GDM1 (cell line): ENCODE data around the gene CDCA8.
A peak's percentile ranks its signal among the peaks of the same experiment; 100 is the strongest.

Source experiments
- DNase-seq: peaks from one replicate; lab custom pipeline; 2025; lab: John Stamatoyannopoulos, UW

Gene CDCA8

DNA sequence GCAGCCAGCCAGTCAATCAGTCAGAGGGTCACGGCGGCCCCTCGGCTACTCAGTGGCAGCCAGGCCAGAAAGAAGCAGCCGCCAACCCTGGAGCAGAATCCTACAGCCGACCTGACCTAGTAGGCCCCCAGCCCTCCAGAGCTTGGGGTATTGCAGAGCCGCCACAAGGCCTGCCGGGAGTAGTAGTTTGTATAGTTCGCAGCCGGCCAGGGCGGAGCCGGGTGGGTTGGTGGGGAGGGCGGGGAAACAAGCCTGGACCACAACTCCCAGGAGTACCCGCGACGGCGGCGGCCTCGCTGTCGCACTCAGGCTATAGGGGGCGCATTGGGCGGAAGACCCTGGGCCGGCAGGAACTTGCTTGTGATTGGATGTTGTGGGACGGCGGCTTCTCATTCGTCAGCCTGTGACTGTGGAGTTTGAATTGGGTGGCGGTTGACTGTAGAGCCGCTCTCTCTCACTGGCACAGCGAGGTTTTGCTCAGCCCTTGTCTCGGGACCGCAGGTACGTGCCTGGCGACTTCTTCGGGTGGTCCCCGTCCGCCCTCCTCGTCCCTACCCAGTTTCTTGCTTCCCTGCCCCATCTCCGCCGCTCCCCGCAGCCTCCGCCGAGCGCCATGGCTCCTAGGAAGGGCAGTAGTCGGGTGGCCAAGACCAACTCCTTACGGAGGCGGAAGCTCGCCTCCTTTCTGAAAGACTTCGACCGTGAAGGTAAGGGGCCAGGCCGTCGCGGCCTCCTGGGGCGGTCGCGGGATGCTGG, at the start of gene CDCA8:
CDCA8 (plus strand) TSS at position 439 of the 756 bp plus-strand sequence; CDS start at position 614, 175 bp downstream.
- peak; percentile 95 for DNase-seq

- no peak for DNase-seq
Measured at GRCh38 chr1:37647281-37647680, 45.0 kb upstream of the CDCA8 start.

- no peak for DNase-seq
Measured at GRCh38 chr1:37650173-37650572, 42.1 kb upstream of the CDCA8 start.

DNA sequence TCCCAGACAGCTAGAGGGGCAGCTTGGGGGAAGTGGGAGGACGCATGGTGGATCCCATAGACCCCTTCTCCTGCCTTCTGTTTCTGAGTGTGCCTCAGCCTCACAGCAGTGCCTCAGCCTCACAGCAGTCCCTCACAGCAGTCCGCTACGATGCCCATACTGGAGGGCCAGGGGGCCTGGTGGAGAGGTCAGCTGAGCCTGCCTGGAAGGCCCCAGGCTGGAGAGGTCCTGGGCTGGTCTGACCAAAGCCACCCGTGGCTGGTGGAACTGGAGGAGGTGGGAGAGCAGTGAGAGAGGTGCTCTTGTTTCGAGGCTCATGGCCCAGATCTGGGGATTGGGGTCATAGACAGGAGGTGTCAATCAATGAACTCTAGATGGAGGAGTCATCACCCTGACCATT, 41.6 kb upstream of the CDCA8 start:
- DNase-seq: no peak

DNA sequence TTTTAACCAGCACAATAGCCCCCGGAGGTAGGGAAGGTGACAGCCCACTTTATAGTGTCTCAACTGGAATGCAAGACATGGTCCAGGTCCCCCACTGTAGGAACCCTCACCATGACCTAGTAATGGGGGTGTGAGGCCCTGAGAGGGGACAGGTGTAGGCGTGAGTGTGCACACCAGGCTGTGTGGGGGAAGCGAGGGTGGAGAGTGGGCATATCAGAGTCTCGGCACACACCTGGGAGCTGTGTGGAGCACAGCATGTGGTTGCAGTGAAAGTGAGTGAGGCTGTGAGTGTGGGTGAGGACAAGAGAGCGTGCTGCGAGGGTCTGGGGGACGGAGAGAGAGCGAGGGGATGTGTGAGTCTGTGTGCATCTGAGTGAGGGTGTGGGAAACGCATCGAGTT, 40.5 kb upstream of the CDCA8 start:
- DNase-seq: no peak

DNA sequence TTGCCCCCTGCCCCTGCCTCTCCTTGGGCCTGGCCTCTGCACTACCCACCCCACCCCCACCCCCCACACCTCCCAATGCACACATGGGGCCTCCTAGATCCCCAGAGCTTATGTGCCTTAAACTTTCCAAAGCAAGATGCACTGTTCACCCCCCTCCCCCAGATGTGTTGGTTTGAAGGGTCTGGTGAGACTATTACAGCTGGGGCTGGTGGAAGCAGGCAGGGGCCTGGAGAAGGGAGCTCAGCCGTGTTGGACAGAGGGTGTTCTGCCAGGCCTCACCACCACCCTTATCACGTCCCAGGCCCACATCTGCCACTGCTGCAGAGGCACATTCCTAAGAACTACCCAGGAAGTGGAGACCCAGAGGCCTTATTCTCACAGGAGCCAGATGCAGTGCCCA, 39.3 kb upstream of the CDCA8 start:
- DNase-seq: no peak

- no peak for DNase-seq
Measured at GRCh38 chr1:37653906-37654305, 38.4 kb upstream of the CDCA8 start.

- DNase-seq: no peak
Measured at GRCh38 chr1:37655274-37655673, 37.0 kb upstream of the CDCA8 start.

- no peak for DNase-seq
Measured at GRCh38 chr1:37656026-37656425, 36.3 kb upstream of the CDCA8 start.

DNA sequence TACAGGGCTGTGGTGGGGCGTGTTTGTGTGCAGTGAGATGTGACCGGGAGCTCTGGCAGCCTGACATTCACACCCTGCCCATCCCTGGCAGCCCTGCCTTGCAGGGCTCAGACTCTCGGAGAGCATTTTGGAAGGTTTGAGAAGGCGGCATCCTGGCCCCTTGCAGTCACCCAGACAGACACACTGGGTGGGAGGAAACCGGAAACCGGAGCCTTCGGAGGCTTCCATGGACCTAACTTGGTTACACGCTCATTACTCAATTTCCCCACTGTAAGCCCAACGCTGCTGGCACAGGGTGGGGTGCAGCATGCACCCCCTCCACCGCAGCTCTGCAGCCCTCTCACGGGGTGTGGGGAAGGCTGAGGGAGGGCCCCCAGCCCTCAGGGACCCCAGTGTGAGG, 35.4 kb upstream of the CDCA8 start:
- no peak for DNase-seq

DNA sequence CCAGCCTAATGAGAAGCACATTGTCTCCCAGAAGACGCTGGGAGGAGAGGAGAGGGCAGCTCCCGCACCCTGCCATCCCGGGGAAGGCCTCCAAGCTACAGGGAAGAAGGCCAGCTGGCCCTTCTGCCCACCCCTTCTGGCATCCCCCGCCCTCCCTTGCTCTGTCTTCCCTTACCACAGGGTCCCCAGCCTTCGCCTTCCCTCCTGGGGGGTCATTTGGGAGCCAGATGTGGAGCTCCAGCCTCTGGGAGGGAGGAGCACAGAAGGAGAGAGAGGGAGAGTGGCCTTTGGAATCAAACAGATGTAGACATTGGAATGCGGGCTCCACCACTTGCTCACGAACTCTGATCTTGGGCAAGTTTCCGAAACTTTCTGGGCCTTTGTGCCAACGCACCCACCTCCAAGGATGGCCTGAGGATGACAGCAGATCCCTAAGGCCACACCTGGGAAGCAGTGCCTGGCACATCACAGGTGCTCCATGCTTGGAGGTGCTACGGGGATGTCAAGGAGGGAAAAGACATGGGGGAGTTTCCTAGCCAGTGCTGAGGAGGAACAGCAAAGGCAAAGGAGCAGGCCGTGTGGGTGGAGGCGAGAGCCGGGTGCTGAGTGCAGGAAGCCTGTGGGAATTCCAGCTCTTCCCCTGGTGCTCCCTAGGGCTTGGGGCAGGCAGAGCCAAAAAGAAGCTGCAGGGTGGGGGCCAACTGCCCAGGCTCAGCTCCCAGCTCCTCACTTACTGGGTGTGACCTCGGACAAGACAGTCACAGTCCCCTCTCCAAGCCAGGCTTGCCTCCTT, 34.5 kb upstream of the CDCA8 start:
- no peak for DNase-seq

DNA sequence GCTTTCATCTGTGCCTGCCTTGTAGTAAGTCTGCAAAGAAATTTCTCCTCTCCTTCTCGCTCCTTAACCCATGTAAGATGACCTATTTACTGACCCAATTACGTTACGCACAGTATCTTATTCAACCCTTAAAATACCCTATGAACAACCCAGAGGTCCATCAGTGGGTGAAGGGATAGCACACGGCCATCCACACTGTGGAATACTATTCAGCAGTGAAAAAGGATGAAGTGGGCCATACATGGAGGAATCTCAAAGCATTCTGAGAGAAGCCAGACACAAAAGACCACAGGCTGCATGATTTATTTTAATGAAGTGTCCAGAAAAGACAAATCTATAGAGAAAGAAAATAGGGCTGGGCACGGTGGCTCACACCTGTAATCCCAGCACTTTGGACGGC, 33.8 kb upstream of the CDCA8 start:
- no peak for DNase-seq

- DNase-seq: no peak
Measured at GRCh38 chr1:37660664-37661063, 31.7 kb upstream of the CDCA8 start.

DNA sequence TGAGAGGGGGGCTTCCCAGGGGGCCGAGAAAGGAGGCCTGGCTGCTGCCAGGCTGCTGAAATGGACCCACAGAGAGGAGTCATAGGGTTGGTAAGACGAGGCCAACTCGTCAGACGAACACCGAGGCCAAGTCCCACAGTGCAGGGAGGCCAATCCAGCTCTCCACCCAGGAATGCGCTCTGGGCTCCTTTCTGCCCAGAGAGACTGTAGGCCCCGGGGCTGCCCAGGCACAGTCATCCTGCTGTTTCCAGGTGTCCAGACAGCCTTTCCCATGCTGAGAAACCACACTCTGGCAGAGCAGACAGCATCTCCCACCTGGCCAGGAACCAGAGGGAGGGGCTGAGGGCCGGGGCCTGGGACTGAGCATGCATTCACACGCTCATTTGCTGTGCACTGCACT, 30.9 kb upstream of the CDCA8 start:
- DNase-seq: no peak

GRCh38 chr1:37662031-37662755, 30.1 kb upstream of the CDCA8 start:
- no peak for DNase-seq

DNA sequence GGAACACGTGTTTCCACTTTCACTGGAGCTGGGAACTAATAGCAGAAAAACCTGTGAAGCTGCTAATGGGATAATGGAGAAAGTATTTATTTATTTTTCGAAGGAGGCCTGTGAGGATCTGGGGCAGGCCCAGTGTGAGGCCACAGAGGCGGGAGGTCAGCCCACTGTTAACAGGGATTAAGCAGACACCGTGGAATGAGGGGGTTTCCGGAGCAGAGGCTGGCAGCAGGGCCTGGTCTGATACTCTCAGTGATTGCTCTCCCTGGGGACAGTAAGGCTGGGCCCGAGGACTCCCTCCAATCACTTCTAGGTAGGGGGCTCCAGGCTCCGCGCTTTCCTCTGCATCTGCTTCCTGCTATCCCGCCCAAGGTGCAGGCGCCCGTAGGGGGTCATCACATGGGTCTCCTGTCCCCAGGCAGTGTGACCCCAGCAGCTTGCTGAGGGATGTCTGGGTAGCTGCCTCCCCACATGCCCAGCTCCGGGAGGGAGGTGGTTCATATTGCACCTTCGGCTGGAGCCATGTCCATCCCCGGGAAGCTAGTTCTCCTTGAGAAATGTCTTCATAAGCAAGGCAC, 28.8 kb upstream of the CDCA8 start:
- DNase-seq: no peak

GRCh38 chr1:37666241-37666867, 26.0 kb upstream of the CDCA8 start:
- no peak for DNase-seq

- DNase-seq: no peak
Measured at GRCh38 chr1:37667023-37667671, 25.2 kb upstream of the CDCA8 start.

- no peak for DNase-seq
Measured at GRCh38 chr1:37670133-37670532, 22.2 kb upstream of the CDCA8 start.

GRCh38 chr1:37671261-37671660, 21.1 kb upstream of the CDCA8 start:
- no peak for DNase-seq

- DNase-seq: no peak
Measured at GRCh38 chr1:37672136-37672870, 20.0 kb upstream of the CDCA8 start.
